ENCODE data around the gene CSPG5.
A peak's percentile ranks its signal among the peaks of the same experiment; 100 is the strongest.

- TF ChIP-seq CTCF (conservative IDR thresholded peaks at IDR 0.05 in 1 of 2, IDR thresholded peaks at IDR 0.05 in 1 of 2; ENCODE audit: extremely low read depth in 1 of 2, insufficient read depth in 1 of 2, low read depth in 1 of 2, low read length in 2 of 2) (peak; percentile 90 to 93), EZH2 (IDR thresholded peaks at IDR 0.05; ENCODE audit: borderline replicate concordance, low read length) (no peak)
Observed at GRCh38 chr3:47522082-47522987, 56.3 kb downstream of the CSPG5 start.
